HG03280 (cell line): ENCODE measurements around the gene MPP1.

Experiments
- ATAC-seq: cut with Tn5 transposase; IDR thresholded peaks from one replicate; pipeline ENCODE4 v1.9.1; 2021; ENCODE audit warnings: mild to moderate bottlenecking, moderate library complexity; ENCODE audit not compliant: unreplicated experiment

MPP1 gene

GRCh38 chrX:154732421-154733065 is 72.7 kb downstream of the MPP1 start:
- ATAC-seq, result no peak

DNA sequence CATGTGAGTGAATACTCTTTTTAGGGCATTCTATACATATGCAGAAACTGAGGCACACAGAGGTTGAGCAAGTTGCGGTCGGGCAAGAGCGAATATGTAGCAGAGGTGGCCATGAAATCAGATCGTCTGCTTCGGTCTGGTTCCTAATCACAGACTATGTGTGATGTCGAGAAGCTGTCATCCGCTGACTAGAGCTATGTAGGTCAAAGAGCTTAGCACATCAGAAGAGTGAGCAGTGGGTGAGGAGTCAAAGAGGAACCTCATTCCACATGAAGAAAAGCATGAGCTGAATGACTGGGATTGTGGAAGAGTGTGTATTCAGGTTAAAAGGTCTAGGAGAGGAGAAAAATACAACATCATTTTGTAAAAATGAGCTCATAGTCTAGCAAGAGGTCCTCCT is 73.4 kb downstream of the MPP1 start:
- no peak for ATAC-seq

- no peak for ATAC-seq
These were observed 74.1 kb downstream of the MPP1 start for GRCh38 chrX:154731184-154731583.

DNA sequence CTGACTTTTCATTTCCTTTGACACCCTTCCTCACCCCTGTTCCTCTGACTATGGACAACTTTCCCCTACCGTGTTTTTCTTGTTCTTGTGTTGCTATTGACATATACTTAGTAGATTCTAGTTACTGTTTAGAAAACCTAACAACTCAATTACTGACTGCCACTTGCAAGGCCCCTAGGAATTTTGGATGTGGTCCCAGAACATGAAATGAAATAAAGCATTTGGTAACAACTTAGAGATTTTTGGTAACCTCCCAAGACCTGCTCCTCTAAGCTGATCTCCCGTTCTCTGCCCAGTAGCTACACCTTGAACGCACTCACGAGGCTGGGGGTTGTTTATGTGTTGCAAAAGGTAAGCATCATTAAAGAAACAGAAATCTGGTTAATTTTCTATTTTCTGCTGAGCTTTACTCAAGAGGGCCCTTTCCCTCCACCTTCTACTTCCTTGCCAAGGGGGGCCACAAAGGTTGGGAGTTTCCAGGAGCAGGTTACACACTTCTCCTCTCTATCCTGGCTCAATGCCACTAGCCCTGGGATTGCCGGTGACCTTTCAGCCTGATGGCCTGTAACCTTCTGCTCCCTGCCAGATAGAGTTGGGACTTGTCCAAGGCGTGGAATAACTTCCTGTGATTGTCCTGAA is 74.9 kb downstream of the MPP1 start:
- no peak for ATAC-seq

- ATAC-seq, result no peak
These were observed 75.8 kb downstream of the MPP1 start for GRCh38 chrX:154729439-154729838.
